Spleen (tissue), 11 donors: ENCODE data around the gene ENDOD1. TPM values are rescaled to one million over a fixed set of nuclear protein-coding genes. Genes with fewer than 3 reads are reported as not detected.

Experiments
- DNase-seq: peaks from one replicate; pipeline ENCODE4 v3.0.0-alpha.2; 2020
- H3K27ac ChIP-seq, 8 donors: fragments of 200-600 bp; sonication (generic) in 7 of 8; 1 replicate in 4 of 8; 2 replicates in 4 of 8; pipeline versions ENCODE4 v1.5.0 to v1.8.0; 2016 to 2021; ENCODE audit warnings: inconsistent platforms in 4 of 8, mild to moderate bottlenecking in 4 of 8, moderate library complexity in 1 of 8
- H3K27me3 ChIP-seq, 7 donors: fragments of 200-600 bp; sonication (generic) in 6 of 7; replicated peaks in 1 of 7; 1 replicate in 4 of 7; 2 replicates in 3 of 7; pipeline versions ENCODE4 v1.5.0 to v1.8.0; 2016 to 2021; ENCODE audit warnings: inconsistent platforms in 3 of 7, mild to moderate bottlenecking in 1 of 7
- H3K36me3 ChIP-seq, 6 donors: fragments of 200-600 bp; sonication (generic) in 5 of 6; 1 replicate in 4 of 6; 2 replicates in 2 of 6; pipeline versions ENCODE4 v1.5.0 to v1.8.0; 2016 to 2021; ENCODE audit warnings: inconsistent platforms in 2 of 6
- H3K4me1 ChIP-seq, 6 donors: fragments of 200-600 bp; sonication (generic) in 5 of 6; 1 replicate in 3 of 6; 2 replicates in 3 of 6; pipeline versions ENCODE4 v1.5.0 to v1.8.0; 2016 to 2021; ENCODE audit warnings: inconsistent platforms in 3 of 6
- H3K4me3 ChIP-seq, 8 donors: fragments of 200-600 bp; sonication (generic) in 7 of 8; 1 replicate in 4 of 8; 2 replicates in 4 of 8; pipeline versions ENCODE4 v1.5.0 to v1.8.0; 2016 to 2021; ENCODE audit warnings: inconsistent platforms in 4 of 8, mild to moderate bottlenecking in 4 of 8, moderate library complexity in 2 of 8
- H3K9me3 ChIP-seq, 8 donors: fragments of 200-600 bp; sonication (generic) in 7 of 8; 1 replicate in 4 of 8; 2 replicates in 4 of 8; pipeline versions ENCODE4 v1.5.0 to v1.8.0; 2016 to 2021; ENCODE audit warnings: inconsistent platforms in 4 of 8
- POLR2A ChIP-seq, 3 donors: fragments of 450-650 bp; IDR thresholded peaks; one replicate each; pipeline ENCODE4 v1.5.1; 2017; ENCODE audit warnings: antibody characterized with exemption in 3 of 3, mild to moderate bottlenecking in 1 of 3
- POLR2AphosphoS5 ChIP-seq, 3 donors: sonication (generic); formaldehyde crosslinking; IDR thresholded peaks; one replicate each; pipeline ENCODE4 v1.5.1; 2017; ENCODE audit warnings: antibody characterized with exemption in 3 of 3
- WGBS, 5 donors: extraction: QIAGEN DNeasy Blood & Tissue Kit in 3 of 5; methylation state at CpG; one replicate each; pipeline versions ENCODE4 v1.1.5 to v1.1.7; 2013 to 2018; 5-methylcytosine and 5-hydroxymethylcytosine counted together
- intact Hi-C: fragments of 100-400 bp; cut with DNase I; formaldehyde crosslinking; loops from one replicate; pipeline ENCODE4 v1.15.0; 2023; ENCODE audit warnings: low total_unique reads
- polyA plus RNA-seq, 3 donors: library from polyadenylated mRNA; stranded (reverse); fragments of 200-250 nt; gene quantifications; one replicate each; pipeline ENCODE4 v1.2.1, GENCODE V29; 2013
- total RNA-seq, 7 donors: library from RNA; depleted of rRNA in 3 of 7; stranded (reverse); fragments of >200 nt in 3 of 7; fragmentation: NEBNext Ultra II Directional in 4 of 7; extraction: Animal tissue kit (Norgen Biotek cat#: 25700) in 4 of 7; gene quantifications; one replicate each; pipeline versions ENCODE4 v1.1.0 to v1.2.1, GENCODE V29; 2016 to 2021
- TF ChIP-seq, protein P1 (sequence below), 11 experiments: fragments of 200-600 bp in 7 of 11; fragments of 450-650 bp in 4 of 11; sonication (generic) in 4 of 11; IDR thresholded peaks in 8 of 11; conservative IDR thresholded peaks in 3 of 11; 1 replicate in 7 of 11; 2 replicates in 4 of 11; pipeline versions ENCODE4 v1.4.0 to v1.8.0; 2016 to 2021; ENCODE audit warnings: antibody characterized with exemption in 11 of 11, inconsistent platforms in 4 of 11, mild to moderate bottlenecking in 1 of 11
- donor health status: healthy with polysubstance abuse.
- donor health status: DM: no; HTN: no; CAD: no; lungs with moderate emphysema.
- donor health status: DM: no; HTN: no; CAD: no.
- donor health status: Bipolar disorder and iron deficiency.
- donor health status: healthy.
- donor health status: DM: no; HTN: no; CAD: no.
- donor health status: DM: yes; HTN: yes; CAD: no.

Gene ENDOD1
- total and polyA plus RNA-seq, 10 donors, result 6.3 to 80.5 (median 58.4) TPM

DNA sequence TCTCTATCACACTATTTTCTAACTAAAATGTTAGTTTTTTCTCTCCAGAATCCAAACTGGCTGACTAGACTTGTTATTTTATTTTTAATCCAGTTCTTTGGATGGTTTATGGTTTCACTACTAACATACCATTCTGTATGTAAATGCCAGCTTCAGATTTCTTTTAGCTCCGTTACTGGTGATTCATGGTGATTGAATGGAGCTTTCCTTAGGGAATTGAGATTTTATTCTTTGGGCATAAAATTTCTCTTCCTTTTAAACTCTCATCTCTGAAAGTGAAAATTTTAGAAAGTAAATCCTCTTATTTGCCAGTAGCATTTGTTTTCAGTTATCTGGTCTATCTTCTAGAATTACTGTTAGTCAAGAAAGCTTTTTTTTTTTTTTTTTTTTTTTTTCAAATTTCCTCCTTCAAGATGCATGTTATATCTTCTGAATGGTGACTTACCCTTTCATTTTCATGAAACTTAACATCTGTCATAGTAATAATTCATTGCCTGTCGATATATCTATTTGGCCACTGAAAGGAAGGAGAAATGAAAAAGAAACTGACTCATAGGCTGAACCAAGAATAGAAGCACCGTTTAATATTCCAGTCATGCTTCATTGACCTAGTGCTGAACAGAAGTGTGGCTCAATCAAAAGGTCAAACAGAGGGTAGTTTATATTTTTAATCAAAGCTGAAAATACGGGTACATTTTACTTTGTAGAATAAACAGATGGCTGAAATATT, 6.4 kb downstream of the ENDOD1 start:
- no peak for DNase-seq
- peak overlapping the region in 7 of 8 donors; percentile 12 to 51 (median 40) for H3K27ac ChIP-seq
- no peak overlapping the region for H3K4me3 ChIP-seq
- WGBS, 5 donors, result 23 to 39% (median 25%) methylated on average over 4 of the region's 4 CpGs
- H3K4me1 ChIP-seq, result peaks cover 21 to 97% (median 70%) of the 10 kb centered on the region in 6 donors
- intact Hi-C loops, result loop anchor here (10.0 kb wide), 1 partner anchor 129 kb away; no protein-coding TSS in a partner anchor
- H3K9me3 ChIP-seq, result no peaks in the 10 kb centered on the region
- TF ChIP-seq, protein P1, sequence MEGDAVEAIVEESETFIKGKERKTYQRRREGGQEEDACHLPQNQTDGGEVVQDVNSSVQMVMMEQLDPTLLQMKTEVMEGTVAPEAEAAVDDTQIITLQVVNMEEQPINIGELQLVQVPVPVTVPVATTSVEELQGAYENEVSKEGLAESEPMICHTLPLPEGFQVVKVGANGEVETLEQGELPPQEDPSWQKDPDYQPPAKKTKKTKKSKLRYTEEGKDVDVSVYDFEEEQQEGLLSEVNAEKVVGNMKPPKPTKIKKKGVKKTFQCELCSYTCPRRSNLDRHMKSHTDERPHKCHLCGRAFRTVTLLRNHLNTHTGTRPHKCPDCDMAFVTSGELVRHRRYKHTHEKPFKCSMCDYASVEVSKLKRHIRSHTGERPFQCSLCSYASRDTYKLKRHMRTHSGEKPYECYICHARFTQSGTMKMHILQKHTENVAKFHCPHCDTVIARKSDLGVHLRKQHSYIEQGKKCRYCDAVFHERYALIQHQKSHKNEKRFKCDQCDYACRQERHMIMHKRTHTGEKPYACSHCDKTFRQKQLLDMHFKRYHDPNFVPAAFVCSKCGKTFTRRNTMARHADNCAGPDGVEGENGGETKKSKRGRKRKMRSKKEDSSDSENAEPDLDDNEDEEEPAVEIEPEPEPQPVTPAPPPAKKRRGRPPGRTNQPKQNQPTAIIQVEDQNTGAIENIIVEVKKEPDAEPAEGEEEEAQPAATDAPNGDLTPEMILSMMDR (IDR thresholded peaks at IDR 0.05 in 8 of 11, conservative IDR thresholded peaks at IDR 0.05 in 3 of 11), result no peak
- no peak for TF ChIP-seq POLR2AphosphoS5 (IDR thresholded peaks at IDR 0.05)
- TF ChIP-seq POLR2A (IDR thresholded peaks at IDR 0.05), result no peak
- no peaks in the 10 kb centered on the region for H3K27me3 ChIP-seq
- H3K36me3 ChIP-seq, result peaks cover 0 to 8% (median 0%) of the 10 kb centered on the region in 6 donors

DNA sequence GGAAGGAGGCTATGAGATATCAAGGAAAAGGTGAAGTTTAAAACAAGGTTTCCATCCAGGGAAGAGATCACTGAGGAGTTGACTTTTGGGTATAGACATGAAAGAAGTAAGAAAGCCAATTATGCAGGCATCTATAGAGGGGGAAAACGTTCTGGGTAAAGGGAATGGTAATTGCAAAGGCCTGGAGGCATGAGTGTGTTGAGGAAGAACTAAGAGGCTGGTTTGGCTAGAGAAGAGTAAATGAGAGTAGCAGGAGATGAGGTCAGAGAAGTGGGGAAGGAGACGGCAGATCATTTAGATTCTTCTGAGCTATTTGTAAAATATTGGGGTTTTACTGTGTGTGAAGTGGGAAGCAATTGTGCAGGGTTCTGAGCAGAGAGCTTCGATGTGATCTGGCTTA, 7.6 kb downstream of the ENDOD1 start:
- Histone ChIP-seq H3K4me1 (peaks cover 21 to 88% (median 59%) of the 10 kb centered on the region in 6 donors), H3K27ac (peak overlapping the region in 1 of 8 donors; percentile 4), H3K27me3 (no peaks in the 10 kb centered on the region), H3K36me3 (peaks cover 0 to 13% (median 0%) of the 10 kb centered on the region in 6 donors), H3K4me3 (no peak overlapping the region), H3K9me3 (no peaks in the 10 kb centered on the region)
- no peak for TF ChIP-seq POLR2AphosphoS5 (IDR thresholded peaks at IDR 0.05)
- TF ChIP-seq, protein P1 (IDR thresholded peaks at IDR 0.05 in 8 of 11, conservative IDR thresholded peaks at IDR 0.05 in 3 of 11), result no peak
- TF ChIP-seq POLR2A (IDR thresholded peaks at IDR 0.05), result no peak
- intact Hi-C loops, result loop anchor here (10.0 kb wide), 1 partner anchor 128 kb away; no protein-coding TSS in a partner anchor
- WGBS, 5 donors, result 61 to 76% (median 70%) methylated on average over 3 of the region's 3 CpGs
- DNase-seq, result no peak

DNA sequence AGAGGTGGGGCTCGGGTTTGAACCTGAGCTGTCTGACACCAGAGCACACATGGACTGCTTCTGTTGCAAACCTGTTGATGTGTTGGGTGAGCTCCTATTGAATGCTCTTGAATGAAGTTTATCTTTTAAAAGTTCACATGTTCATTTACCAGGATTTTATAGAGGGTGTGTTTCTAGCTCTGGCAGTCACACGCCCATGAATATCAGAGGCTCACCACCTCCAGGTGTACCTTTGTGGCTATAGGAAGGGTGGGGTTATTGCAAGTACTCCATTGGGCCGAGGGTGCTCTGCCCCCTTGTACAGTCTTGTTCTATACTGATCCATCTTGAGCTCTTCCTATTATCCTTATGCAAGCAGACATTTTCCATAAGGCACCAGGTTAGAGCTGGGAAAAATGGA, 9.2 kb downstream of the ENDOD1 start:
- H3K9me3 ChIP-seq, result no peaks in the 10 kb centered on the region

More for the DNA sequence above, 9.2 kb downstream of the ENDOD1 start:
- 85 to 96% (median 90%) methylated on average over 3 of the region's 3 CpGs for WGBS, 5 donors
- peaks cover 9 to 85% (median 42%) of the 10 kb centered on the region in 6 donors for H3K4me1 ChIP-seq
- H3K27me3 ChIP-seq, result no peaks in the 10 kb centered on the region
- TF ChIP-seq POLR2AphosphoS5 (IDR thresholded peaks at IDR 0.05), result no peak
- no peak for TF ChIP-seq POLR2A (IDR thresholded peaks at IDR 0.05)
- TF ChIP-seq, protein P1 (IDR thresholded peaks at IDR 0.05 in 8 of 11, conservative IDR thresholded peaks at IDR 0.05 in 3 of 11), result no peak
- H3K27ac ChIP-seq, result no peak overlapping the region
- intact Hi-C loops, result loop anchor here (10.0 kb wide), 1 partner anchor 126 kb away; no protein-coding TSS in a partner anchor
- DNase-seq, result no peak
- peaks cover 0 to 16% (median 0%) of the 10 kb centered on the region in 6 donors for H3K36me3 ChIP-seq
- no peak overlapping the region for H3K4me3 ChIP-seq
